DOHH2 (cell line): ENCODE data around the gene ULBP1.

Source experiments
- EZH2phosphoT487 ChIP-seq: fragments of 200-600 bp; sonication (generic); IDR thresholded peaks from 2 replicates; pipeline ENCODE4 v1.6.1; 2017; ENCODE audit warnings: borderline replicate concordance, mild to moderate bottlenecking, antibody characterized with exemption, low read length, moderate library complexity, mixed read lengths
- TF ChIP-seq, protein P1 (sequence below): fragments of 200-600 bp; sonication (generic); IDR thresholded peaks from one replicate; pipeline ENCODE4 v1.5.1; 2014; ENCODE audit warnings: antibody characterized with exemption, mild to moderate bottlenecking, low read depth, low read length; ENCODE audit not compliant: poor library complexity, severe bottlenecking

DNA sequence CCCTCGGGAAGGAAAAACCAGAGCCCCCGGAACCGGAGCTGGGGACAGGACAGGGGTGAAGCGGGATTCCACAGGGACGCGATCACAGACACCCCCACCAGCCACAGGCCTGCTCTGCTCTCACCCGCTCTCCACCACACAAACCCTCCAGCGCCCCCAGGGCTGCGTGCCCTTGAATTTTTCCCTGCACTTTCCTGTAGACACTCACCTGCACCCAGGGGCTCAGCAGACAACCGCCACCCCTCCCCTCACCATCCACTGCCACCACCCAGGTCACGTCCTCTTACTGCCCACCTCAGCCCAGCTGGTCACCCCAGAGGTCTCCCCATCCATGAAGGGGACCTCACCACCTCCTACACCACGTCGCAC, 21.3 kb upstream of the ULBP1 start:
- TF ChIP-seq, protein P1, sequence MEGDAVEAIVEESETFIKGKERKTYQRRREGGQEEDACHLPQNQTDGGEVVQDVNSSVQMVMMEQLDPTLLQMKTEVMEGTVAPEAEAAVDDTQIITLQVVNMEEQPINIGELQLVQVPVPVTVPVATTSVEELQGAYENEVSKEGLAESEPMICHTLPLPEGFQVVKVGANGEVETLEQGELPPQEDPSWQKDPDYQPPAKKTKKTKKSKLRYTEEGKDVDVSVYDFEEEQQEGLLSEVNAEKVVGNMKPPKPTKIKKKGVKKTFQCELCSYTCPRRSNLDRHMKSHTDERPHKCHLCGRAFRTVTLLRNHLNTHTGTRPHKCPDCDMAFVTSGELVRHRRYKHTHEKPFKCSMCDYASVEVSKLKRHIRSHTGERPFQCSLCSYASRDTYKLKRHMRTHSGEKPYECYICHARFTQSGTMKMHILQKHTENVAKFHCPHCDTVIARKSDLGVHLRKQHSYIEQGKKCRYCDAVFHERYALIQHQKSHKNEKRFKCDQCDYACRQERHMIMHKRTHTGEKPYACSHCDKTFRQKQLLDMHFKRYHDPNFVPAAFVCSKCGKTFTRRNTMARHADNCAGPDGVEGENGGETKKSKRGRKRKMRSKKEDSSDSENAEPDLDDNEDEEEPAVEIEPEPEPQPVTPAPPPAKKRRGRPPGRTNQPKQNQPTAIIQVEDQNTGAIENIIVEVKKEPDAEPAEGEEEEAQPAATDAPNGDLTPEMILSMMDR: no peak
- no peak for TF ChIP-seq EZH2phosphoT487
